Keratinocyte (primary cell): Measurements from ENCODE around the gene PTPRN2. TPM values are rescaled to one million over a fixed set of nuclear protein-coding genes. Genes with fewer than 3 reads are reported as not detected.

Experiments used
- DNase-seq: peaks from one replicate; pipeline ENCODE4 v3.0.0-alpha.2; 2011; ENCODE audit warnings: low read depth, missing footprints, low spot score
- FAIRE-seq: peaks from 2 replicates; lab custom pipeline; 2011; peaks lifted over from hg19 to GRCh38; lab: Jason Lieb, UNC
- H2AFZ ChIP-seq: 2 replicates; pipeline ENCODE4 v1.6.0; 2012; ENCODE audit warnings: low read length, control low read depth, inconsistent platforms; ENCODE audit not compliant: control insufficient read depth
- H3K27ac ChIP-seq: 2 replicates; pipeline ENCODE4 v1.5.1; 2011; ENCODE audit warnings: low read length; ENCODE audit not compliant: control insufficient read depth, insufficient read depth
- H3K27me3 ChIP-seq: 3 replicates; pipeline ENCODE4 v1.6.0; 2011; ENCODE audit warnings: low read length; ENCODE audit not compliant: control insufficient read depth, insufficient read depth; ENCODE audit errors: extremely low read depth
- H3K36me3 ChIP-seq, 2 experiments: 2 replicates in 1 of 2; 3 replicates in 1 of 2; pipeline ENCODE4 v1.5.1; 2011; ENCODE audit warnings: low read length in 2 of 2, mild to moderate bottlenecking in 1 of 2; ENCODE audit not compliant: control insufficient read depth in 2 of 2, insufficient read depth in 2 of 2; ENCODE audit errors: extremely low read depth in 1 of 2
- H3K4me1 ChIP-seq: 3 replicates; pipeline ENCODE4 v1.5.1; 2011; ENCODE audit warnings: low read length; ENCODE audit not compliant: control insufficient read depth, insufficient read depth; ENCODE audit errors: extremely low read depth
- H3K4me2 ChIP-seq: 3 replicates; pipeline ENCODE4 v1.6.0; 2011; ENCODE audit warnings: low read depth, low read length; ENCODE audit not compliant: control insufficient read depth, insufficient read depth; ENCODE audit errors: extremely low read depth
- H3K4me3 ChIP-seq, 3 experiments: fragments of 200-600 bp in 1 of 3; sonication (generic) in 1 of 3; 2 replicates in 2 of 3; 3 replicates in 1 of 3; pipeline ENCODE4 v1.5.1; 2011 to 2016; ENCODE audit warnings: low read length in 3 of 3, mild to moderate bottlenecking in 3 of 3, control low read depth in 2 of 3, inconsistent platforms in 1 of 3, low read depth in 1 of 3, mixed read lengths in 1 of 3, mixed run types in 1 of 3, moderate library complexity in 1 of 3; ENCODE audit not compliant: control insufficient read depth in 2 of 3, insufficient read depth in 2 of 3; ENCODE audit errors: extremely low read depth in 1 of 3
- H3K79me2 ChIP-seq: 2 replicates; pipeline ENCODE4 v1.6.0; 2012; ENCODE audit warnings: low read length; ENCODE audit not compliant: control insufficient read depth, insufficient read depth
- H3K9ac ChIP-seq: 3 replicates; pipeline ENCODE4 v1.6.0; 2011; ENCODE audit warnings: low read length; ENCODE audit not compliant: control insufficient read depth, insufficient read depth; ENCODE audit errors: extremely low read depth
- H3K9me1 ChIP-seq: 3 replicates; pipeline ENCODE4 v1.6.0; 2011; ENCODE audit warnings: low read length; ENCODE audit not compliant: control insufficient read depth, insufficient read depth; ENCODE audit errors: extremely low read depth
- H3K9me3 ChIP-seq: 2 replicates; pipeline ENCODE4 v1.5.1; 2012; ENCODE audit warnings: low read depth, low read length; ENCODE audit not compliant: control insufficient read depth
- H4K20me1 ChIP-seq: 3 replicates; pipeline ENCODE4 v1.6.0; 2011; ENCODE audit warnings: low read length; ENCODE audit not compliant: control insufficient read depth, insufficient read depth; ENCODE audit errors: extremely low read depth
- EZH2 ChIP-seq: IDR thresholded peaks from one replicate; pipeline ENCODE4 v1.6.1; 2012; ENCODE audit warnings: inconsistent platforms, mild to moderate bottlenecking, low read length, moderate library complexity
- dilution Hi-C: fragments of 300-500 bp; cut with MboI; formaldehyde crosslinking; loops from one replicate; pipeline ENCODE4 v1.7.0; 2020; ENCODE audit warnings: low sequenced_read_pairs; ENCODE audit not compliant: extremely low pct_ligation_motif_present
- polyA plus RNA-seq, 5 experiments: library from polyadenylated mRNA; depleted of rRNA in 3 of 5; stranded (reverse) in 3 of 5; stranded (forward) in 1 of 5; unstranded in 1 of 5; fragments of >200 nt; gene quantifications; 1 replicate in 1 of 5; 2 replicates in 3 of 5; 3 replicates in 1 of 5; pipeline versions ENCODE4 v1.2.1 to v1.2.3, GENCODE V29; 2011 to 2012; ENCODE audit warnings: missing spikeins in 2 of 5, low read depth in 1 of 5, low replicate concordance in 1 of 5
- TF ChIP-seq, protein P1 (sequence below), 3 experiments: IDR thresholded peaks in 1 of 3; conservative IDR thresholded peaks in 1 of 3; optimal IDR thresholded peaks in 1 of 3; 2 replicates in 2 of 3; 3 replicates in 1 of 3; pipeline versions ENCODE3 to v1.5.1; 2011; ENCODE audit warnings: low read length in 3 of 3, mild to moderate bottlenecking in 3 of 3, moderate library complexity in 2 of 3, control low read depth in 1 of 3, inconsistent platforms in 1 of 3; ENCODE audit not compliant: insufficient read depth in 2 of 3; ENCODE audit errors: extremely low read depth in 1 of 3

Gene PTPRN2
- polyA plus RNA-seq, 1 donor (not counting 4 experiments of a cell fraction or from before 2014, with no cell fraction given) = not detected

DNA sequence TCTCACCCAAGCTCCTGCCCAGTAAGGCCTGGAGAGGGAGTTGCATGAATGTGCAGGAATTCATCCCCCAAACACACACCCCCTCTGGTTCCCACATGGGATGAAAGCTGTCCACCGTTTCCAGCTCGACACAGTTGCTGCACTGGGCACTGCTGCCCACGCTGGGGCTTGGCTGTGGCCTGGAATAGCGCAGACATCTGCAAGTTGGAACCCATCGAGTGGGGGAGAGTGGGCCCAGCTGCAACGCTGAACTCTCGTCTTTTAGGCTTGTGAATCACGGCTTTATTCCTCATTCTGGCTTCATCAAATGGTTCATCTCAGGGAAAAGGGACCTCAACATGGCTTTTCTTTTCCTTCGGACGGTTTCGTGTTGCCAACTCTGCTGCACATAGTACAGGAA lies 986.1 kb downstream of the PTPRN2 start:
- H4K20me1 ChIP-seq = no peaks in the 10 kb centered on the region
- no peaks in the 10 kb centered on the region for H3K79me2 ChIP-seq
- DNase-seq = no peak
- H3K9me3 ChIP-seq = peaks cover 8% of the 10 kb centered on the region
- dilution Hi-C loops = no loop called here
- no peaks in the 10 kb centered on the region for H3K4me1 ChIP-seq
- H3K9ac ChIP-seq = no peak overlapping the region
- H2AFZ ChIP-seq = no peak overlapping the region
- H3K36me3 ChIP-seq = no peaks in the 10 kb centered on the region
- TF ChIP-seq EZH2 = no peak
- TF ChIP-seq, protein P1, sequence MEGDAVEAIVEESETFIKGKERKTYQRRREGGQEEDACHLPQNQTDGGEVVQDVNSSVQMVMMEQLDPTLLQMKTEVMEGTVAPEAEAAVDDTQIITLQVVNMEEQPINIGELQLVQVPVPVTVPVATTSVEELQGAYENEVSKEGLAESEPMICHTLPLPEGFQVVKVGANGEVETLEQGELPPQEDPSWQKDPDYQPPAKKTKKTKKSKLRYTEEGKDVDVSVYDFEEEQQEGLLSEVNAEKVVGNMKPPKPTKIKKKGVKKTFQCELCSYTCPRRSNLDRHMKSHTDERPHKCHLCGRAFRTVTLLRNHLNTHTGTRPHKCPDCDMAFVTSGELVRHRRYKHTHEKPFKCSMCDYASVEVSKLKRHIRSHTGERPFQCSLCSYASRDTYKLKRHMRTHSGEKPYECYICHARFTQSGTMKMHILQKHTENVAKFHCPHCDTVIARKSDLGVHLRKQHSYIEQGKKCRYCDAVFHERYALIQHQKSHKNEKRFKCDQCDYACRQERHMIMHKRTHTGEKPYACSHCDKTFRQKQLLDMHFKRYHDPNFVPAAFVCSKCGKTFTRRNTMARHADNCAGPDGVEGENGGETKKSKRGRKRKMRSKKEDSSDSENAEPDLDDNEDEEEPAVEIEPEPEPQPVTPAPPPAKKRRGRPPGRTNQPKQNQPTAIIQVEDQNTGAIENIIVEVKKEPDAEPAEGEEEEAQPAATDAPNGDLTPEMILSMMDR (optimal IDR thresholded peaks at IDR 0.05 in 1 of 3, IDR thresholded peaks at IDR 0.05 in 1 of 3, conservative IDR thresholded peaks at IDR 0.05 in 1 of 3; ENCODE audit: extremely low read depth in 1 of 3, insufficient read depth in 2 of 3, low read length in 3 of 3) = no peak
- no peak overlapping the region for H3K4me3 ChIP-seq
- no peak overlapping the region for H3K27ac ChIP-seq
- H3K4me2 ChIP-seq = no peak overlapping the region
- no peaks in the 10 kb centered on the region for H3K9me1 ChIP-seq
- no peaks in the 10 kb centered on the region for H3K27me3 ChIP-seq
- FAIRE-seq = no peak

DNA sequence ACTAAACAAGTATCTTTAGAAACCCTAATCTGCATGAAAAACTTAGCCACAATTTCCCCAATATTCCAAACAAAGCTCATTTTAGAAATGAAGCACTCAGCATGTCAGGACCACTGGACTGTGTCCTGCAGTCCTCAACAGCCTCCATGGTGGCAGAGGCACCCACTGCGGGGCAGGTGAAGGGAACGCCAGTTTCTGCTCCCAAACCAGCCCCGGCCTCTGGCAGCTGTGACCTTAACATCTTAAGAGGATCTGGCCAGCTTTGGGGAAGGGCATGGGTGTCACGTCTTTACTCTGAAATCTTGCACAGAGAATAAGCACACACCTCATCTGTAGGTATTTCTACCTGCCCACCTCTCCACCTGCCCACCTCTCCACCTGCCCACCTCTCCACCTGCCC lies 988.1 kb downstream of the PTPRN2 start:
- Histone ChIP-seq H2AFZ (no peak overlapping the region), H3K9ac (no peak overlapping the region), H3K9me3 (peaks cover 5% of the 10 kb centered on the region), H3K79me2 (no peaks in the 10 kb centered on the region), H4K20me1 (no peaks in the 10 kb centered on the region), H3K36me3 (no peaks in the 10 kb centered on the region), H3K27me3 (no peaks in the 10 kb centered on the region), H3K4me2 (no peak overlapping the region), H3K9me1 (no peaks in the 10 kb centered on the region), H3K4me1 (no peaks in the 10 kb centered on the region), H3K27ac (no peak overlapping the region), H3K4me3 (no peak overlapping the region)
- FAIRE-seq = no peak
- no peak for DNase-seq
- dilution Hi-C loops = no loop called here
- TF ChIP-seq, protein P1 (optimal IDR thresholded peaks at IDR 0.05 in 1 of 3, IDR thresholded peaks at IDR 0.05 in 1 of 3, conservative IDR thresholded peaks at IDR 0.05 in 1 of 3; ENCODE audit: extremely low read depth in 1 of 3, insufficient read depth in 2 of 3, low read length in 3 of 3) = no peak
- TF ChIP-seq EZH2 = no peak
